Large intestine (tissue), 3 donors: Measurements from ENCODE around the gene SH3RF1. TPM values are rescaled to one million over a fixed set of nuclear protein-coding genes. Genes with fewer than 3 reads are reported as not detected.

ENCODE experiments used
- DNase-seq, 2 donors: peaks; one replicate each; pipeline versions ENCODE4 v3.0.0 to v3.0.0-alpha.2; 2013
- H3K27ac ChIP-seq: one replicate; pipeline ENCODE4 v1.5.1; 2013; ENCODE audit warnings: low read length
- H3K27me3 ChIP-seq: 2 replicates; pipeline ENCODE4 v1.6.1; 2013; ENCODE audit warnings: low read length; ENCODE audit not compliant: control insufficient read depth, insufficient read depth
- H3K36me3 ChIP-seq: 2 replicates; pipeline ENCODE4 v1.6.1; 2013; ENCODE audit warnings: low read length; ENCODE audit not compliant: control insufficient read depth, insufficient read depth
- H3K4me1 ChIP-seq: one replicate; pipeline ENCODE4 v1.6.1; 2013; ENCODE audit warnings: low read length; ENCODE audit not compliant: control insufficient read depth, insufficient read depth
- H3K4me3 ChIP-seq: one replicate; pipeline ENCODE4 v1.5.1; 2013; ENCODE audit warnings: low read length
- H3K9me3 ChIP-seq: one replicate; pipeline ENCODE4 v1.6.1; 2013; ENCODE audit warnings: mild to moderate bottlenecking, low read depth, low read length, moderate library complexity; ENCODE audit not compliant: control insufficient read depth
- WGBS: methylation state at CpG from one replicate; pipeline ENCODE4 v1.1.5; 2013; ENCODE audit warnings: low lambda C conversion rate; ENCODE audit not compliant: insufficient coverage; 5-methylcytosine and 5-hydroxymethylcytosine counted together
- polyA plus RNA-seq: library from polyadenylated mRNA; unstranded; fragments of 120-200 nt; gene quantifications from one replicate; pipeline ENCODE4 v1.2.1, GENCODE V29; 2013

Gene SH3RF1
- polyA plus RNA-seq, 1 donor = 30.1 TPM

DNA sequence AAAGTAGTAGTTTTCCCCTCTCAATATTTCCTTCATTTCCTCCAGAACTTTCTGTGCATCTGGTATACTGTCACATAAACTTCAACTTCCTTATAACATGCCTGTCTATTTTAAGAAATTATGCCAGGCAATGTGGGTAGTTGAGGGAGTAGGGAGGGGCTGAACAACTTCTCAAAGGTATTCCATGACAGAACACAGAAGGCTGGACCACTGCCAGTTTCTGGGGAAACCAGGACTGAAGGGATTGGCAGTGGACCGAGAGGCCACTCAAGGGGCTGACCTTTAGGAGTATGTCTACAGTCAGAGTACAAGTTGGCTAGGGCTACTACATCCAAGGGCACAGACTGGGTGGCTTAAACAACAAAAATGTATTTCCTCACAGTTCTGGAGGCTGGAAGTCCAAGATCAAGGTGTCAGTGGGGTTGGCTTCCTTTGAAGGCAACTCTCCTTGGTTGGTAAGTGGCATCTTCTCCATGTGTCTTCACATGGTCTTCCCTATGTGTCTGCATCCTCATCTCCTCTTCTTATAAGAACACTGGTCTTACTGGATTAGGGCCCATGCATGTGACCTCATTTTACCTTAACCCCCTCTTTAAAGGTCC lies 6.9 kb downstream of the SH3RF1 start:
- peaks cover 29% of the 10 kb centered on the region for H3K4me1 ChIP-seq
- H3K36me3 ChIP-seq = peaks cover 23% of the 10 kb centered on the region
- H3K9me3 ChIP-seq = no peaks in the 10 kb centered on the region
- WGBS = no CpG with 5 or more reads among the region's 1 CpG
- DNase-seq = no peak
- H3K4me3 ChIP-seq = no peak overlapping the region
- H3K27ac ChIP-seq = no peak overlapping the region
- no peaks in the 10 kb centered on the region for H3K27me3 ChIP-seq

DNA sequence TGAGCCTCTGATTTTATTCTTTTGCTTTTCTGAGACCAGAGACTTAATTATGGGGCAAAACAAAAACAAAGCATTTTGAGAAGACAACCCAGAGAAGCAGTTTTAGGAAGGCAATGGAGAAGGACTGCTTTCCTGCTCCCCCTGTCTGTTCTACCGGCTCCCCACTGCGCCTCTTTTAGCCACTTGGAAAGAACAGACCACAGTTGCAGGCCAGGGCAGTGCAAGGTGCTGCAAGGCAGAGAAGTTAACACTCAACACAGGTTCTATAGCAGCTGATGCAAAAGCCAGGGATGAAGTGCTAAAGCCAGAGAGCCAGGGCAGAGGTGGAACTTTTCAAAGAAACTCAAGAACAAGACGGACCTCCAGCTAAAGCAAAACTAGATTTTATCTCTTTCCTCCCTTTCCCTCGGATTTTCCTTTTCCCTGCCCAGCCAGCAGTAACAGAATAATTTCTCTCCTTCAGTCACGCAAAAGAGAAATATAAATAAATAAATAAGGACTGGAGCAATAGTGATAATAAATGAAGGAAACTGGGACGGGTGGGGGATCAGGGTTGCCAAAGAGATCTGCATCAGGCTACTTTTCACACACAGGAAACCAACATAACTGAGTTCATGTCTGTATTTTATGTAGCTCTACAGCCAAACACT lies 10.4 kb downstream of the SH3RF1 start:
- no peaks in the 10 kb centered on the region for H3K27me3 ChIP-seq
- H3K4me3 ChIP-seq = no peak overlapping the region
- no peak for DNase-seq
- H3K36me3 ChIP-seq = peaks cover 21% of the 10 kb centered on the region
- no peak overlapping the region for H3K27ac ChIP-seq
- H3K4me1 ChIP-seq = peaks cover 20% of the 10 kb centered on the region
- H3K9me3 ChIP-seq = no peaks in the 10 kb centered on the region
- WGBS = 71% methylated on average over 1 of the region's 6 CpGs

DNA sequence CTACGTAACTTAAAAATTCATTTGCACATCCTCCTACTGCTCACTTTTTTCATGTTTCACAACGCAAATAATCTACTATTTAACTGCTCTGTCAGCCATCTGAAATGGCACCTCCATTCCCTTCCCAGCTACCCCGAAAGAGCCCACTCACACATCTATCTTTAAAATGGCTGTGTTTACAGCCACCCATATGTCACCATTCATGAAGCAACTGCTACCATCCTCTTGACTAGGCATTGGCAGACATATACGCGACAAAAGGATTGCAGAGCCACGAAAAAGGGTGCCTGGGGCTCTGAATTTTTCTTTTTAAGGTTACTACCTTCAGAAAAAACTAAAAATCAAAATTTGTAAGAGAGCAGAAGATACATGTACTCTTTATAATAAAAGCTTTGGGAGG lies 11.5 kb downstream of the SH3RF1 start:
- no peak for DNase-seq
- Histone ChIP-seq H3K9me3 (no peaks in the 10 kb centered on the region), H3K4me3 (no peak overlapping the region), H3K4me1 (peaks cover 24% of the 10 kb centered on the region), H3K36me3 (peaks cover 15% of the 10 kb centered on the region), H3K27ac (no peak overlapping the region), H3K27me3 (no peaks in the 10 kb centered on the region)
- WGBS = 100% methylated on average over 2 of the region's 6 CpGs

DNA sequence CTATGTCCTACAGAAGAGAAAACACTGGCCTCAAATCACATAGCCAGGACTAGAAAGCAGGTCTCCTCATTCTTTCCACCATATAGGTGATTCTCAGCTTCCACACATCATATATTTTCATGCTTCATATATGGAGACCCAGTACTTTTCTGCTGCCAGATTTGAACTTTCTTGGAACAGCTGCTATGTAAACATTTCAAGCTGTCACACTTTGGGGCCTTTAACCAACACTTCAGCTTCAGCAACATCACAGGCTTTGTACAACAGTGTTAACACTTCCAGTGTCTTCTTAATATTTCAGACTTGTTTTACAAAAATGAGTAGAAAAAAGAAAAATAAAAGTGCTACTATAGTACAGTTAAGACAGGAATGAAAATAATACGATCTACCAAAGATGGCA lies 12.6 kb downstream of the SH3RF1 start:
- Histone ChIP-seq H3K9me3 (no peaks in the 10 kb centered on the region), H3K4me1 (peaks cover 29% of the 10 kb centered on the region), H3K27ac (no peak overlapping the region), H3K4me3 (no peak overlapping the region), H3K36me3 (peaks cover 5% of the 10 kb centered on the region), H3K27me3 (no peaks in the 10 kb centered on the region)
- WGBS = 93% methylated on average over 1 of the region's 1 CpG
- DNase-seq = no peak

DNA sequence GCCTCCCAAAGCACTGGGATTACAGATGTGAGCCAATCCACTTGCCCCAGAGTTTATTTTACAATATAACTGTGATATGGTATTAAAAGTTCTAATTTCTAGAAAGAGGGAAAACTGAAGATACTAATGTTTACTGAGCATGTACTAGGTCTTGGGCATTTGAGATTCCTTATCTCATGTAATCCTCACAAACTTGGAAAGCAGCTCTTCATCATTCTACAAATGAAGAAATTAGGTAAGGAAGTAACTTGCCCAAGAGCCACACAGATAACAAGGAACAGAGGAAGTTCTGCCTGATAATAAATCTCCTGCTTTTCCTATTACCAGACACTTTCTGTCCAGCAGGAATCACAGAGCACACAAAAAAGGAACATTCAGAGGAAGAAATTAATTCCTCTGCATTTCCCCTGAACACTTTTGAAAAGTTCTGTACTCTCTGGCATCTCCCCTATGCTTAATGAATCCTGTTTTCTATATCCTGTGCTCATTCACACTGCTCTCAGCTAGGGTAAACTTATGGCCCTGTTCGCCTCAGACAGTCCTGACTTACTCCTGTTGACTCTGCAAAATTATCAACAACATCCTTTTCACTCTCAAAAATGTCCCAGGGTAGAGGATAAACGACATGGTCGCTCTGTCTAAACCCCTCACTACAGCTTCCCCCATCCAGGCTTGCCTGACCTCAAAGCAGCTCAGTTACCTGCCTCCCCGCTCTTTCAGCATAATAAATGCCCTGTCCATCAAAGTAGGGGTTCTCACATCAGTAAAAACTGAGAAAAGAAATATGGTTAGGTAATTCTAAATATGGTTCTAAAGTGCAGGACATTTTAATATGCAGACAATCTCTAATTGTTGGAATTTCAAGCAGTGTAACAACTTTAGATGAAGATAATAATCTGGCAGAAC lies 13.6 kb downstream of the SH3RF1 start:
- H3K4me3 ChIP-seq = no peak overlapping the region
- no peak for DNase-seq
- peaks cover 39% of the 10 kb centered on the region for H3K4me1 ChIP-seq
- WGBS = no CpG with 5 or more reads among the region's 4 CpGs
- no peaks in the 10 kb centered on the region for H3K27me3 ChIP-seq
- H3K9me3 ChIP-seq = no peaks in the 10 kb centered on the region
- H3K36me3 ChIP-seq = peaks cover 4% of the 10 kb centered on the region
- H3K27ac ChIP-seq = peak overlapping the region; percentile 55

DNA sequence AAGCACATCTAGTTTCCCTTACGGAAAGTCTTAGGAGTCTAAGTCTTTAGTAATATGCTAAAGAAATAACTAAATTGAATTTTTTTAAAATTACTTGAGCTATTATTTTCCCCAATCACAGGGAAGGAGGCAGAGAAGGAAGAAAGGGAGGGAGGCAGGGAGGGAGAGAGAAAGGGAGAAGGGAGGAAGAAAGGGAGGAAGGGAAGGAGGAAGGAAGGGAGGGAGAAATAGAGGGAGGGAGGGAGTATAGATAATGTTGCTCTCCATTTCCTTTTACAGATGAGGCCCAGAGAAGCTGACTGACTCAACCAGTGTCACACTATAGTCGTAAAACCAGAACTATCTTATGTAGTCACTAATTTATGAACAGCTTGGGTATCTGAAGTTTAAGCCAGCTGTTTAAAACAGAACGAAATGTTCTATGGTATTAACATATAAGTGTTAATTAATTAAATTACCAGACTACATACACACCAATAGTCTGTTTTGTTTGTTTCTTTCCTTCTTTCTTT lies 14.6 kb downstream of the SH3RF1 start:
- Histone ChIP-seq H3K9me3 (no peaks in the 10 kb centered on the region), H3K27ac (peak overlapping the region; percentile 55), H3K27me3 (no peaks in the 10 kb centered on the region), H3K4me3 (no peak overlapping the region), H3K4me1 (peaks cover 42% of the 10 kb centered on the region), H3K36me3 (peaks cover 3% of the 10 kb centered on the region)
- WGBS = no CpG with 5 or more reads among the region's 3 CpGs
- DNase-seq = peak in 1 of 2 donors; percentile 49

DNA sequence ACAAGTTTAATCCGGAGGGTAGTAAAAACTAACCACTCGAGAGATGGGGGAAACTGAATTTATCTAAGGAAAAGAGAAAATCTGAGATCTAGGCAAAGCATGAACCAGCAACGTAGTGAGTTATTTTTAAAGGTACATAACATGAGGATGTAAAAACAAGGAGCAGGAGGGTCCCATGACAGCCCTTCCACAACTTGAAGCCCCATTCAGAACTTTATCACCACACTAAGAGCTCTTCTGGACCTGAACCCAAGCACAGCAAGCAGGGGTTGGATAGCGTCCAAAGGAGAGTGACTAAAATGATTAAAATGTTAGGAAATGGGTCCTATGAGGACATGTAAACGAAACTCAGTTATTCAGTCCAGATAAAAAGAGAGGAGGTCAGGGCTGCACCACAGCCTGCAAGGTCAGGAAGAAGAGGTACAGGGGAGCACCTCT lies 16.2 kb downstream of the SH3RF1 start:
- no peak overlapping the region for H3K4me3 ChIP-seq
- no peaks in the 10 kb centered on the region for H3K27me3 ChIP-seq
- peak overlapping the region; percentile 49 for H3K27ac ChIP-seq
- H3K36me3 ChIP-seq = no peaks in the 10 kb centered on the region
- WGBS = 46% methylated on average over 4 of the region's 5 CpGs
- peaks cover 56% of the 10 kb centered on the region for H3K4me1 ChIP-seq
- no peaks in the 10 kb centered on the region for H3K9me3 ChIP-seq
- peak in 1 of 2 donors; percentile 61 for DNase-seq

DNA sequence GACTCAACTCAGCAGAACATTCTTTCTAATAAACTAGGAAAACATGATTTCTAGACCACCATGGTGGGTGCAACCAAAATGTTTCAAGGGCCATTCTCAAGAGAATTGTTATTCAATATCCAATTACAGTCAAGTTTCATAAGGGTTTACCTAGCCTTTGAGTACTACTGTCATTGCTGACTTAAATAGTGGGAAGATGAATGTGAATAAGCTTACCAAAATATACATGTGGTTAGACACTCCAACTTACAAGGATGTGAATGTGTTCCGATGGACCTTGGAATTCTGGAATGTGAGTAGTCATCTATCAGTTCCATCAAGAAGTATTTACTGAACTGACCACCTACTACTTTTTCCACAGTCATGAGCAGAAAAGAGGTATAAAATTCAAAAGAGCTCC lies 16.9 kb downstream of the SH3RF1 start:
- H3K27ac ChIP-seq = peak overlapping the region; percentile 99
- H3K36me3 ChIP-seq = no peaks in the 10 kb centered on the region
- H3K4me3 ChIP-seq = no peak overlapping the region
- no peak for DNase-seq
- H3K27me3 ChIP-seq = no peaks in the 10 kb centered on the region
- no peaks in the 10 kb centered on the region for H3K9me3 ChIP-seq
- H3K4me1 ChIP-seq = peaks cover 60% of the 10 kb centered on the region
- WGBS = no CpG with 5 or more reads among the region's 1 CpG

DNA sequence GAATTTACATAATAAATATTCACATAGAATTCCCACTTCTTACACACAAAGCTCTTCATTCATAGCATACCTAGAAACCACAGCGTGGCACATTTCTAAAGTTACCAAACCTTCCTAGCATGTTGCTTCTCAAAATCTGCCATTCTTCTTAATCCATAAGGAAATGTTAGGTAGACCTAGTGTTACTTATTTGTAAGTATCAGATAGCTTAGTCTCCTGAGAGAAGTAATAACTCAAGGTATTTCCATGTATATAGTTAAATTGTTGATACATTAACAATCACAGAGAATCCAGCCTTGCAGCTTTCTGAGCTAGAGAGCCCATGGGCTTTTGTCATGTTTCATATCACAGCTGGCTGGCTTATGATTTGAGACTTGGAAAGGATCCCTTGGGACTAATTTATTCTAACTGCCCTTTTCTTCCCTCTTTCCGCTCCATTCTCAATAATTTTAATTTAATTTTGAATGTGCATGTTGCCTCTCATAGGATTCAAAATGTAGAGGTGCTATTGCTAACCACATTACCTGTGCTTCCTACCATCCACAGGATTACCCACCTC lies 17.6 kb downstream of the SH3RF1 start:
- 100% methylated on average over 2 of the region's 2 CpGs for WGBS
- H3K9me3 ChIP-seq = no peaks in the 10 kb centered on the region
- H3K27me3 ChIP-seq = no peaks in the 10 kb centered on the region
- H3K36me3 ChIP-seq = no peaks in the 10 kb centered on the region
- peak overlapping the region; percentile 99 for H3K27ac ChIP-seq
- no peak for DNase-seq
- H3K4me1 ChIP-seq = peaks cover 60% of the 10 kb centered on the region
- H3K4me3 ChIP-seq = no peak overlapping the region
